Measurements from ENCODE around the gene MERTK.

DNA sequence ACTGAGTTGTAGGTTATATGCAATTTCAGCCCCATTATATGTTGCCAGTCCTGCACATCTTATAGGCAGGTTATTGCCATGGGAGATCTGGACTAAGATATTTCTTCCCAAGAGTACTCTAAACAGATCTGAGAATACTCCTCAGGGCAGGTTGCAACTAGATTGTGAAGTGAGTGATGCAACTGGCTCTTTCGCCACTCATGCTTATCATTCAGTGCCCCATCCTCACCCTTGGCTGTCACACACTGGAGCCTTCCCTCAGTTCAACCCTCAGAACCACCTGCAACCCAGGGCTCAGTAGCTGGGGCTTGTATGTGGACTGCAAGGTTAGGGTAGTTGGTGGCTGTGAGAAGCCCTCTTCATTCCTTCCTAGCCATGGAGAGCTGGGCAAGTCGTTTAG is 14.1 kb downstream of the MERTK start:
- TF ChIP-seq, protein P1, sequence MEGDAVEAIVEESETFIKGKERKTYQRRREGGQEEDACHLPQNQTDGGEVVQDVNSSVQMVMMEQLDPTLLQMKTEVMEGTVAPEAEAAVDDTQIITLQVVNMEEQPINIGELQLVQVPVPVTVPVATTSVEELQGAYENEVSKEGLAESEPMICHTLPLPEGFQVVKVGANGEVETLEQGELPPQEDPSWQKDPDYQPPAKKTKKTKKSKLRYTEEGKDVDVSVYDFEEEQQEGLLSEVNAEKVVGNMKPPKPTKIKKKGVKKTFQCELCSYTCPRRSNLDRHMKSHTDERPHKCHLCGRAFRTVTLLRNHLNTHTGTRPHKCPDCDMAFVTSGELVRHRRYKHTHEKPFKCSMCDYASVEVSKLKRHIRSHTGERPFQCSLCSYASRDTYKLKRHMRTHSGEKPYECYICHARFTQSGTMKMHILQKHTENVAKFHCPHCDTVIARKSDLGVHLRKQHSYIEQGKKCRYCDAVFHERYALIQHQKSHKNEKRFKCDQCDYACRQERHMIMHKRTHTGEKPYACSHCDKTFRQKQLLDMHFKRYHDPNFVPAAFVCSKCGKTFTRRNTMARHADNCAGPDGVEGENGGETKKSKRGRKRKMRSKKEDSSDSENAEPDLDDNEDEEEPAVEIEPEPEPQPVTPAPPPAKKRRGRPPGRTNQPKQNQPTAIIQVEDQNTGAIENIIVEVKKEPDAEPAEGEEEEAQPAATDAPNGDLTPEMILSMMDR (IDR thresholded peaks at IDR 0.05; ENCODE audit: low read depth, low read length, poor library complexity, severe bottlenecking): no peak
- TF ChIP-seq EZH2phosphoT487 (IDR thresholded peaks at IDR 0.05; ENCODE audit: borderline replicate concordance, low read length): no peak

All from DOHH2 (cell line).